NT2/D1 (cell line): Measurements from ENCODE around the gene VAV3.

Experiments used
- SUZ12 ChIP-seq: IDR thresholded peaks from 2 replicates; pipeline ENCODE4 v1.6.1; 2011; ENCODE audit not compliant: insufficient read length, insufficient read depth; ENCODE audit errors: extremely low read depth
- YY1 ChIP-seq: IDR thresholded peaks from 2 replicates; pipeline ENCODE4 v1.6.1; 2011; ENCODE audit not compliant: insufficient read length, insufficient read depth
- ZNF274 ChIP-seq: IDR thresholded peaks from 2 replicates; pipeline ENCODE4 v1.6.1; 2011; ENCODE audit warnings: mild to moderate bottlenecking, low read depth, low read length

DNA sequence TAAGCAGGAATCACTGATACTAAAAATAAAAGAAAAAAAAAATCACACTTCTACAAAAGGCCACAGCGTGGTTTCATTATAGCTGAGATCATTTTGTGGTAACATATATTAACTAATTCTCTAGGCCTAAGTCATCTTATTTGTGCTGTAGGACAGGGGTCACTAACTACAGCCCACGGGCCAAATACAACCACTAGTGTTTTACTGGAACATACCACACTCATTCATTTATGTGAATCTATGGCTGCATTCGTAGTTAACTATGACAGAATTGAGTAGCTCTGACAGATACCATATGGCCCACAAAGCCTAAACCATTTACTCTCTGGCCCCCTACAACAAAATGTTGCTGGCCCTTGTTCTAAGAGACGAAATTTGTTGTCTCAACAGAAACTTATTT lies 224.4 kb downstream of the VAV3 start:
- no peak for TF ChIP-seq YY1
- no peak for TF ChIP-seq ZNF274
- TF ChIP-seq SUZ12 = no peak
